HUES48 (cell line): ENCODE results near the gene SEZ6L.

Experiments
- H3K27ac ChIP-seq: one replicate; pipeline ENCODE4 v1.7.0; 2013; ENCODE audit warnings: low read depth, low read length, inconsistent platforms
- H3K27me3 ChIP-seq: 2 replicates; pipeline ENCODE4 v1.6.1; 2013; ENCODE audit warnings: mild to moderate bottlenecking, low read length; ENCODE audit not compliant: control insufficient read depth, insufficient read depth
- H3K36me3 ChIP-seq: 2 replicates; pipeline ENCODE4 v1.6.1; 2013; ENCODE audit warnings: low read length; ENCODE audit not compliant: control insufficient read depth, insufficient read depth
- H3K4me1 ChIP-seq: 2 replicates; pipeline ENCODE4 v1.6.1; 2013; ENCODE audit warnings: mild to moderate bottlenecking, low read length; ENCODE audit not compliant: control insufficient read depth, insufficient read depth
- H3K4me3 ChIP-seq: 2 replicates; pipeline ENCODE4 v1.5.1; 2013; ENCODE audit warnings: mild to moderate bottlenecking, low read depth, low read length
- H3K9ac ChIP-seq: 2 replicates; pipeline ENCODE4 v1.6.1; 2013; ENCODE audit warnings: mild to moderate bottlenecking, low read depth, low read length, moderate library complexity
- H3K9me3 ChIP-seq: 2 replicates; pipeline ENCODE4 v1.6.1; 2013; ENCODE audit warnings: low read length; ENCODE audit not compliant: control insufficient read depth, insufficient read depth

SEZ6L gene

GRCh38 chr22:26295563-26296126, 126.4 kb downstream of the SEZ6L start:
- H3K9ac ChIP-seq = no peak overlapping the region
- peaks cover 23% of the 10 kb centered on the region for H3K4me1 ChIP-seq
- no peaks in the 10 kb centered on the region for H3K27me3 ChIP-seq
- no peaks in the 10 kb centered on the region for H3K9me3 ChIP-seq
- no peak overlapping the region for H3K27ac ChIP-seq
- no peaks in the 10 kb centered on the region for H3K36me3 ChIP-seq
- H3K4me3 ChIP-seq = no peak overlapping the region

GRCh38 chr22:26298605-26299310, 129.5 kb downstream of the SEZ6L start:
- peaks cover 23% of the 10 kb centered on the region for H3K4me1 ChIP-seq
- H3K9me3 ChIP-seq = no peaks in the 10 kb centered on the region
- no peak overlapping the region for H3K9ac ChIP-seq
- no peak overlapping the region for H3K27ac ChIP-seq
- no peak overlapping the region for H3K4me3 ChIP-seq
- no peaks in the 10 kb centered on the region for H3K36me3 ChIP-seq
- H3K27me3 ChIP-seq = no peaks in the 10 kb centered on the region

DNA sequence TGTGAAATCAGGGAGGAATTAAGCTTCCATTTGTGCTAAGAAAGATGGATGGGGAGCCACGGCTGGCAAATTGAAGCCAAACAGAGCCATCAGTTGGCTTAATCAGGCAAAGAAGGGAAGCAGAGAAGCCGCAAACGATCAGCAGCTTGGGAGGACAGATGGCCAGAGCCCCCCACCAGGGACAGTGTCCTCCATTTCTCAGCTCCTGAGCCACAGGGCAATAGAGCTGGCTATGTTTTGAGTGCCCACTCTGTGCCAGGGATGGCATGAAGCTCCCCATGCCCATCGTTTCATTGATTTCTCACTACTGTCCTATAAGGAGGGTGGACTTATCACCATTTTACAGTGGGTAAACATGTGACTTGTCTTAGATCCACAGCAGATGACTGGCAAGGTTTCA, 133.5 kb downstream of the SEZ6L start:
- no peaks in the 10 kb centered on the region for H3K36me3 ChIP-seq
- no peaks in the 10 kb centered on the region for H3K4me1 ChIP-seq
- H3K4me3 ChIP-seq = no peak overlapping the region
- H3K27me3 ChIP-seq = no peaks in the 10 kb centered on the region
- H3K27ac ChIP-seq = no peak overlapping the region
- no peaks in the 10 kb centered on the region for H3K9me3 ChIP-seq
- H3K9ac ChIP-seq = no peak overlapping the region

GRCh38 chr22:26303475-26303874, 134.2 kb downstream of the SEZ6L start:
- Histone ChIP-seq H3K9ac (no peak overlapping the region), H3K36me3 (no peaks in the 10 kb centered on the region), H3K9me3 (no peaks in the 10 kb centered on the region), H3K4me3 (no peak overlapping the region), H3K27ac (no peak overlapping the region), H3K4me1 (no peaks in the 10 kb centered on the region), H3K27me3 (no peaks in the 10 kb centered on the region)

- Histone ChIP-seq H3K27me3 (no peaks in the 10 kb centered on the region), H3K27ac (no peak overlapping the region), H3K9ac (no peak overlapping the region), H3K36me3 (no peaks in the 10 kb centered on the region), H3K4me3 (no peak overlapping the region), H3K4me1 (no peaks in the 10 kb centered on the region), H3K9me3 (no peaks in the 10 kb centered on the region)
These were observed 135.5 kb downstream of the SEZ6L start for GRCh38 chr22:26304730-26305129.

GRCh38 chr22:26308467-26308866, 139.2 kb downstream of the SEZ6L start:
- Histone ChIP-seq H3K27me3 (no peaks in the 10 kb centered on the region), H3K9me3 (no peaks in the 10 kb centered on the region)

DNA sequence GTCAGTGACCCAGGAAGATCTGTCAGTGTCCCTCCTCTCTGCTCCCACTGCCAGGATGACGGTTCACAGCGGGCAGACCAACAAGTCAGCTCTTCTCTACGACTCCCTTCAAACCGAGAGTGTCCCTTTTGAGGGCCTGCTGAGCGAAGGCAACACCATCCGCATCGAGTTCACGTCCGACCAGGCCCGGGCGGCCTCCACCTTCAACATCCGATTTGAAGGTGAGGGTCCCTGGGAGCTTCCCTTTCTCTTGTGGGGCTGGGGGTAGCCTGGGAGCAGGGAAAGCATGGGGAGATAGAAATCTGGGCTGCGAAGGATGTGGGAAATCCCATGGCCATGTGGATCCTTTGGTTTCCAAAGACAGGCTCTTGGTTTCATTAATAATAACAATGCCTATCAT, 141.4 kb downstream of the SEZ6L start:
- Histone ChIP-seq H3K27me3 (no peaks in the 10 kb centered on the region), H3K9ac (no peak overlapping the region)

More at GRCh38 chr22:26308467-26308866, 139.2 kb downstream of the SEZ6L start:
- Histone ChIP-seq H3K4me3 (no peak overlapping the region), H3K36me3 (no peaks in the 10 kb centered on the region), H3K4me1 (no peaks in the 10 kb centered on the region), H3K27ac (no peak overlapping the region), H3K9ac (no peak overlapping the region)

GRCh38 chr22:26313291-26313690, 144.0 kb downstream of the SEZ6L start:
- no peaks in the 10 kb centered on the region for H3K4me1 ChIP-seq

More for the DNA sequence above, 141.4 kb downstream of the SEZ6L start:
- no peak overlapping the region for H3K4me3 ChIP-seq
- H3K4me1 ChIP-seq = no peaks in the 10 kb centered on the region
- H3K27ac ChIP-seq = no peak overlapping the region
- no peaks in the 10 kb centered on the region for H3K9me3 ChIP-seq
- H3K36me3 ChIP-seq = no peaks in the 10 kb centered on the region

DNA sequence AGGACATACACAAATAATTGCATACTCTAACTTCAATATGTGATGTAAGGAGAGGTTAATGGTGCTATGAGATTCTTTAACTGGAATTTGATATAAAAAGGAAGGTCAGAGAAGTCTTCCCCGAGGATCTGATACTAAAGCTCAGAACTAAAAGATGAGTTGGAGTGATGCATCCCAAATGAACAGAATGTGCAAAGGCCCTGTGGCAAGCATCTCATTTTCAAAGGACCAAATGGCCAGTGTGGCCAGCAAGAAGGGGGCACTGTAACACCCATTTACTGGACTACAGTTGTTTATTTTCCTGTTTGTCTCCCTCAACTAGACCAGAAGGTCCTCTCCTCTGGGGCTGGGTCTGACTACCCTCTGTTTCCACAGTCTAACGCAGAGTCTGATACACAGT, 144.9 kb downstream of the SEZ6L start:
- H3K9ac ChIP-seq = no peak overlapping the region
- H3K4me3 ChIP-seq = no peak overlapping the region
- H3K36me3 ChIP-seq = no peaks in the 10 kb centered on the region
- no peaks in the 10 kb centered on the region for H3K27me3 ChIP-seq
- H3K4me1 ChIP-seq = no peaks in the 10 kb centered on the region
- no peaks in the 10 kb centered on the region for H3K9me3 ChIP-seq
- no peak overlapping the region for H3K27ac ChIP-seq

More at GRCh38 chr22:26313291-26313690, 144.0 kb downstream of the SEZ6L start:
- Histone ChIP-seq H3K27me3 (no peaks in the 10 kb centered on the region), H3K9me3 (no peaks in the 10 kb centered on the region), H3K27ac (no peak overlapping the region), H3K9ac (no peak overlapping the region), H3K36me3 (no peaks in the 10 kb centered on the region), H3K4me3 (no peak overlapping the region)

DNA sequence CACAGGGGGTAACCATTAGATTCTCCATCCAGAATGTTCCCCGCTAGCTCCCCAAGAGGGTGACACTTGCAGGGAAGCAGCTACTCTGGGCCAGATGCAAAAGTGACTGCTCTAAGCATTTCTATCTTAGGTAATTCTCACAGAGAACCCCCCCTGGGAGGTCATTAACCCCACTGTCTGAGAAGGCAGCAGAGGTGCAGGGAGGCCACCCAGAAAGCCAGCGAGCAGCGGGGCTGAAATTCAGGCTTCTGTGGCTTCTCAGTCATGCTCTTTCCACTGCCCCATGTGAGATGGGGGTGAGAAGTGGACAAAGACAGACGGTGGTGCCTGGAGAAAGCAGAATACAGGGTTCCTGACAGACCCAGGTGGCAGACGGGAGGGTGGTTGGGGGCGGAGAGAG, 145.4 kb downstream of the SEZ6L start:
- H3K4me3 ChIP-seq = no peak overlapping the region

DNA sequence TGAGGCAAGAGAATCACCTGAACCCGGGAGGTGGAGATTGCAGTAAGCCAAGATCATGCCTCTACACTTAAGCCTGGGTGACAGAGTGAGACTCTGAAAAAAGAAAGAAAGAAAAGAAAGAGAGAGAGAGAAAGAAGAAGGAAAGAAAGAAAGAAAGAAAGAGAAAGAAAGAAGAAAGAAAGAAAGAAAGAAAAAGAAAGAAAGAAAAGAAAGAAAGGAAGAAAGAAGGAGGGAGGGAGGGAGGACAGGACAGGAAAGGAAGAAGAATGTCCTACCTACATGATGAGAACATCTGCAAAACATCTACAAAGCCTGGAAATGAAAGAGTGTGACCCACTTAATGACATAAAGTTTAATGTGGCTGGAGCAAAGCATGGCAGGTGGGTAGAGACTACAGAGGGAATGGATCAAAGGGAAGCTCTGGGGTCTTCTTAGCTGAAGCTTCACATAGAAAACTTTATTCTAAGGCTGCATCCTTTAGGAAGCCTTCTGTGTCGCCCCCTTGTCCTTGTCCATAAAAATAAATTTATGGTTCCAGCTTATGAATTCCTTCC, 147.5 kb downstream of the SEZ6L start:
- no peak overlapping the region for H3K9ac ChIP-seq
- H3K27me3 ChIP-seq = no peaks in the 10 kb centered on the region
- H3K4me1 ChIP-seq = no peaks in the 10 kb centered on the region

More for the DNA sequence above, 145.4 kb downstream of the SEZ6L start:
- Histone ChIP-seq H3K4me1 (no peaks in the 10 kb centered on the region), H3K27ac (no peak overlapping the region), H3K36me3 (no peaks in the 10 kb centered on the region), H3K27me3 (no peaks in the 10 kb centered on the region), H3K9me3 (no peaks in the 10 kb centered on the region), H3K9ac (no peak overlapping the region)

More for the DNA sequence above, 147.5 kb downstream of the SEZ6L start:
- no peaks in the 10 kb centered on the region for H3K9me3 ChIP-seq
- H3K4me3 ChIP-seq = no peak overlapping the region
- H3K36me3 ChIP-seq = no peaks in the 10 kb centered on the region
- H3K27ac ChIP-seq = no peak overlapping the region
